Pulmonary artery endothelial cell (primary cell): ENCODE data around the gene C3orf18. TPM values are rescaled to one million over a fixed set of nuclear protein-coding genes. Genes with fewer than 3 reads are reported as not detected.

Experiments
- DNase-seq: peaks from one replicate; pipeline ENCODE4 v3.0.0-alpha.2; 2011; ENCODE audit warnings: low read depth, low spot score
- total RNA-seq: library from RNA; depleted of rRNA; stranded (reverse); fragments of >200 nt; gene quantifications from 2 replicates; pipeline ENCODE4 v1.2.3, GENCODE V29; 2014

Gene C3orf18
- 3.5 and 5.1 TPM in 2 replicates for total RNA-seq

DNA sequence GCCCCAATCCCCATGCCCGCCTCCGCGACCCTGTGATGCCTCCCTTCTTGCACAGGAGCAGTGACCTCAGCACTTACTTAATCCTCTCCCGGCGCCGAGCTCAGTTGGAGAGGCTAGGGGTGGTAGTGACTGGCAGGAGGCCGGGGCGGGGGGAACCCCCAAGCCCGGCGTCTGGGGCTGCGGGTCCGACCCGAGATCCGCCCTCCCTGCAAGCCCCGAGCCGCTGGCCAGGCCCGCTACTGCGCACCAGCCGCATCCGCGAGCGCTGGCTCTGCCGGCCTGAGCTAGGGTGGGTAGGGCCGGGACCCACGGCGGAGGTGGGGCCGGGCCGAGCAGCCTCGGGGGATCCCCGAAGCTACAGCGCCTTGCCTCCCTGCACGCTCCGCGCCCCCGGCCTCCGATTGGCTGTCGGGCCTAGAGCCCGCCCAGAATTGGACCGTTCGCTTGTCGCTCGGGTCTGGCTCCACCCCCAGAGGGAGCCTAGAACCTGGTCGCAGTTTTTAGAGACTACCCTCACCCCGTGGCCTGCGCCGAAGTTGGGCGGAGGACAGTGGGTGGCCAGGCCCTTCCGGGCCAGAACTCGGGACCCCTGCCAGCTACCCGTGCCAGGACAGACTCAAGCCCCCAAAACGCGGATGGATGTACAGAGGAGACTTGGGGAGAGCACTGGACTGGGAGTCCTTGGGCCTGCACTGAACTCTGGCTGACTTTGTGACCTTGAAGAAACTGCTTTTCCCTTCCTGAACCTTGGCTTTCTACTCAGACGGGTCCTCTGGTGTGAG, at the start of gene C3orf18:
TSS of gene C3orf18 (minus strand) at position 362 of the 782 bp plus-strand sequence. CDS start 2,048 bp downstream, outside the sequence.
- DNase-seq = peak; percentile 58

GRCh38 chr3:50616770-50617095, 49.2 kb upstream of the C3orf18 start:
- DNase-seq = no peak

DNA sequence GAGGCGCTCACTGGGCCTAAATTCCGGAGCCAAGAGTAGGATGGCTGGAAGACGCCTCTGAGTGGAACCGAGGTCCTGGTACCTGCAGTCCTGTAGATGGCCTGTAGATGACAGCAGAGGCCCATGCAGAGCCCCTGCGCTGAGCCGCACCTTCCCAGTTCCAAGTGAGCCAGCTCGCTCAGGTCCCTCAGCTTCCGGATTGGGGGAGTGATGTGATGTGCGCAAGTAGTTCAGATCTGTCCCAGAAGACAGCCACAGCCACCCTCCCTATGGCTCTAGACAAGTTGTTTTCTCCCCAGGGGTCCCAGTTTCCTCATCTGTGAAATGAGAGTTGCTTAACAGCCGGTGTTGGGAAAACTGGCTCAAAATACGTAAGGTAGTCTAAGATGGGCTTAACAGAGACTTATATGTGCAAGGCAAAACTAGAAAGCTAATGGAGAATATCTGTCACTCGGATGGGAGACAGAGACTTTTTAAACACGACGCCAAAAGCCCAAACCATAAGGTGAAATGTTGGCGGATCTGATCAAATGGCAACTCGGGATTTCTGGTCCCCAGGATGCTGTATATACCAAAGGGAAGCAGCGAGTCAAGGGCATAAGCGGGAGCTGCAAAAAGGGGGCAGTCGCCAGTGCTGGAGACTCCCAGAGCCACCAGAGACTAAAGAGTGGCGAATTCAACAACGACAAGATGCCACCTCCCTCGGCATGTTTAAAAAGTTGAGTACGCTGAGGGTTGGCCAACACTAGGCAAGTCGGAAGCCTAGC, 48.6 kb upstream of the C3orf18 start:
- DNase-seq = peak; percentile 24

DNA sequence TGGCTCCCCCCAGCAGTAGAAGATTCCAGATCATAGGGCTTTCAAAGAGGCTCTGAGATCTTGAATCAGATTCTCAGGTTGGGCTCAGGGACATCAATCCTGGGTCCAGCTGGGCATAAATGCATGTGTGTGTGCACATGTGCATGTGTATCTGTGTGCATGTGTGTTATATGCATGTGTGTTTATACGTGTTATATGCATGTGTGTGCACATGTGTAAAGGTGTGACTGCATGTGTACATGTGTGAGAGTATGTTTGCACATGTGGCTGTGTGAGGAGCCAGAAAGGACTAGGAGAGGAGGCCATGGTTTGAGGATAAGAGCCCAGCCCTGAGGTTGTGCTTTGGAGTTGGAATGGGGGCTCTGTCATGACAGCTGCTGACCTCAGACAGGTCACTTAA, 47.6 kb upstream of the C3orf18 start:
- DNase-seq = no peak

DNA sequence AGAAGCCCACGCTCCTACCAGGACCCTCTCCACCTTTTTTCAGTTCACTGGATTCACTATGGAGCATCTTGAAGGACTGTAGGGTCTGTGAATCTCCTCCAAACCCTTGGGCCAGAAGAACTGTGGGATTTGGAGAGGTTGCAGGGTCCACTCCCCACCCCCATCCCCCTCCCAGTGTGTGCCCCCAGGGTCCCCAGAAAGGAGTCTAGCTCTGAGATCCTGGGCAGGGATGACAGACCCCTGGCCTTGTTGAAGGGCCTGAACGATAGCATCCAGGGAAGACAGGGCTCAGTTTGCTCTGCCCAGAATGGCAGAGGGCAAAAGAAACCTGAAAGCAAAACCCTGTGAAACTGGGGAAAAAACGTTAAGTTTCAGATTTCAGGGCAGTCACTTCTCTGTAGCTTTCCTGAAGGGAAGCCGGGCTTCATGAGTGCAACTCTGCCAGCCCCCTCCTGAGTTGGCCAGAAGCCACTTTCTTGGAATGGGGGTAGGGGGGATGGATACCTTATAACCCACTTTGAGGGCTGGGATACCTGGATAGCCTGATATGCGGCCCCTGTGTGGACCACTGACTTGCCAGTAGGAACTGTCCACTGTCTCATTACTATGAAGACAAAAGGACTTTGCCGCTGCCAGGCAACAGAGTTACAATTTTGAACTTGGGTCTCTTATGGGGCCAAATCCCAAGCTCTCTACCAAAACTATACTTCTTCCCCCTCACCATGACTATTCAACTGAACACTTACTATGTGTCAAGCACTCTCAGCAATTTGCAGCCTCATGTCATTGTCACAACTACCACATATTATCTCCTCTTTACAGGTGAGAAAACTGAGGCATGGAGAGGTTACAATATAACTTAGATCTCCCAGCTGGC, 45.7 kb upstream of the C3orf18 start:
- no peak for DNase-seq

DNA sequence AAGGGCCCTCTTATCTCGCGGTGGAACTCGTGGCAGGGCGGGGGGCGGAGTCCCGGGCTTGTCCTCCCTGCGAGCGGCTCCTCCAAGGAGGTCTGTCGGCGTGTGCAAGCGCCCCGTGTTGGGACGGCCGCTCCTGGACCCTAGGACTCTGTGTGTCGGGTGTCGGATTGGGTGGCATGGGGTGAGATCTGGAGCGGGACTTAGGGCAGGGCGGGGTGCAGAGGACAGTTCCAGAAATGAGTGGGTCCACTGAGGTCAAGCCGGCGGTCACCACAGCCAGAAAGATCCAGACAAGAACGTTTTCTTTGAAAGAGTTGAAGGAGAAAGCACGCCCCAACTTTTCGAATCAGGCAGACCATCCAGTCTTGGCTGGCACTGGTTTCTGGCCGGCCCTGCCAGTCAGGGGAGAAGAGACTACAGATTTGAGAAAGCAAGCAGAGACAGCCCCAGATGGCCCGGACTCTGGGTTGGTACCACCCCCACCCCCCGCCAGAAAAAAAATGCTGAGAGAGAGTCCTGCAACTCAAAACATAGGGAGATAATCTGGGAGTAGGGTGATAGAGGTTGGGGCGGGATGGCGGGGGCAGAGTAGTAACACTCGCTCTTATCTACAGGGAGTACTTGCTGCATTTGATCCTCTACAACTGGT, 44.8 kb upstream of the C3orf18 start:
- DNase-seq = no peak

GRCh38 chr3:50611464-50612233, 44.1 kb upstream of the C3orf18 start, which contains the start of gene CISH:
Gene CISH, minus strand, starts transcription at chr3:50611774. Its CDS starts 124 bp downstream, at chr3:50611650.
- peak; percentile 74 for DNase-seq

DNA sequence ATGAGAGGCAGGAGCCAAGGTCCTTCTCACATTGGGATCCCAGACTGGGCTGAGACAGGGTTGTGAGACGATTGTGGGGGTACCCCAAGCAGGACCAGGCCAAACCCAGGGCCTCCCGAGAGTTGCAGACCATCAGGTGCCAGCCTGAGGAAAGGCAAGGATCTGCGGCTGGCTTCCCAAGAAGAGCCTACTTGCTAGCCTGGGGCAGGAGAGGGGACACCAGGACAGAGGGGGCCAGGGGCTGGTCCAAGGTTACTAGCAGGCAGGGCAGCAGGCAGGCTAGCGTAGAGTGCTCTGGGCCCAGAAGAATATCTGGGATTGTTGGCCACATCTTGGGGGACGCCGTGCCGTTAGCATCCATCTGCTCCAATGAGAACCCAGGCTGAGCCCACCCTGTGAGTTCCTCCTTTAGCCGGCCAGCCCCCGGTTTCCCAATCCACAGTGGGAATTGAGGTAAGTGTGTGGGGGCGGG, 43.5 kb upstream of the C3orf18 start:
- no peak for DNase-seq

GRCh38 chr3:50610181-50610971, 42.8 kb upstream of the C3orf18 start:
- no peak for DNase-seq

GRCh38 chr3:50609763-50610085, 42.2 kb upstream of the C3orf18 start:
- DNase-seq = no peak

DNA sequence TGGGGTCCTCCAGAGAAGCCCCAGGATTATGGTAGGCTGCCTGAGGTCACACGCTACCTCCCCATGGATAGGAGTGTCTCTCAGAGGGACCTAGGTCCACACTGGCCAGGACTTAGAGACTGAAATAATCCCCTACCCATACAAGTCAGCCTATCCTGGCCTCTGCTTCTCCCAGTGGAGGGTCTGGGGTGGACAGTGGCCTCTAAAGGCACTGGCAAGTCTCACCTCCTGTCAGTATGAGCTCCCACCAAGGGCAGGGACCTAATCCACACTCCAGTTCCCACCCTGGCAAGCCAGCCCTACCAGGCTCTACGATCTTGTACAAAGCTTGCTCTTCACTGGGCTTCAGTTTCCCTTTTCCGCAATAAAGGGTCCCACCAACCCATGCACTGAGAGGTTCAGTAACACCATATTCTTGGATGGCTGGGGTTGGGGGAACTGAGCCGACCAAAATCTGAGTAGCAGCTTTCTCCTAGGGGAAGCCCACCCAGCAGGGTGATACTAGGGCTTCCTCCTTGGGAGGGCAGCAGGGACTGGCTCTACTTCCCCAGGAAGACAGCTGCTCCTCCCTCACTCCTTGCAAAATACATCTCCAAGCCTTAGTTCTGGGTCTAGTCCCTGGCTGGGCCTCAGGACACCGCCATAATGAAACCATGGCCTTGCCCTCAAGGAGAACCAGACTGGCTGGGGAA, 41.7 kb upstream of the C3orf18 start:
- DNase-seq = no peak

DNA sequence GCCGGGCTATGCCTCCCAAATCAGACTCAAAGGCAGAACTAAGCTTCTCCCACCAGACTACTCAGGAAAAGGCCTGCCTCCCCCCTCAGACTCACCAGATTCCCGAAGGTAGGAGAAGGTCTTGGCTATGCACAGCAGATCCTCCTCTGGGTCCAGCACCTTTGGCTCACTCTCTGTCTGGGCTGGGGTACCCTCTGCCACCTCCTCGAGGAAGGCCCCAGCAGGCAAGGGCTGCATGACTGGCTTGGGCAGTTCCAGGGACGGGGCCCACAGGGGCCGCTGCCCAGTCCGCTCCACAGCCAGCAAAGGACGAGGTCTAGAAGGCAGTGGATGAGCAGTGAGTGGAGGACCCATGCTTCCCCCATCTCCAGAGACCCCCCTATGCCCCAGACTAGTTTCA, 40.7 kb upstream of the C3orf18 start:
- DNase-seq = no peak

- DNase-seq = no peak
Measured at GRCh38 chr3:50607271-50608091, 39.9 kb upstream of the C3orf18 start.

GRCh38 chr3:50606596-50606995, 39.0 kb upstream of the C3orf18 start:
- no peak for DNase-seq

GRCh38 chr3:50605901-50606326, 38.4 kb upstream of the C3orf18 start:
- DNase-seq = no peak

- DNase-seq = no peak
Measured at GRCh38 chr3:50604628-50605588, 37.4 kb upstream of the C3orf18 start.

GRCh38 chr3:50604110-50604621, 36.6 kb upstream of the C3orf18 start:
- DNase-seq = no peak
